ENCODE data around the gene SLC35B2. TPM values are rescaled to one million over a fixed set of nuclear protein-coding genes. Genes with fewer than 3 reads are reported as not detected.

Gene SLC35B2
- total and polyA plus RNA-seq, 10 of the 15 experiments (the other 5 are each of a cell fraction or from before 2014, with no cell fraction given) = 11.3 to 45.4 (median 33.8) TPM

DNA sequence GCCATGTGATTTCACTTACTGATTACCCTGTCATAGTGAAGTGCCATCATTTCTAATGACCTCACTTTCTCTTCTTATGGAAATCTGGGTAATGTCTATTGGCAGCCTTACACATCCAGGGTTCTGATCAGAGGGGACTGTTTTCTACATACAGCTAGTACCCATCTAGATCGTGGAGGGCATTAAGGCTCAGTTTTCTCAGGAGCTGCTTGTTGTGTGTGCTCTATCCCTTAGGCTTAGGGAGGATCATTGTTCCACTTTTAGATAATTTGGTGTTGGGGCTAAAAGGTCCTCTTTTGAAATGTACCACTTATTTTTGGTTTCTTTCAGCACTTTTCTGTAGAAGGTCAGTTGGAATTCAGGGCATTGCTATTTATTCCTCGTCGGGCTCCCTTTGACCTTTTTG, 6.6 kb downstream of the SLC35B2 start:
- Histone ChIP-seq H3K36me3 (ENCODE audit: control insufficient read depth in 2 of 2, insufficient read depth in 2 of 2, low read length in 1 of 2) (peaks cover 39 to 53% of the 10 kb centered on the region in 2 experiments), H3K27me3 (replicated peaks in 1 of 2; ENCODE audit: control insufficient read depth in 2 of 2, insufficient read depth in 2 of 2, low read length in 1 of 2) (no peaks in the 10 kb centered on the region), H3K9ac (ENCODE audit: control insufficient read depth, insufficient read depth, low read length) (no peak overlapping the region), H3K4me2 (ENCODE audit: control insufficient read depth, insufficient read depth) (peak overlapping the region; percentile 66), H4K20me1 (ENCODE audit: control insufficient read depth, insufficient read depth) (peaks cover 11% of the 10 kb centered on the region; the same call in 1 of the 2 replicates), H3K4me3 (peak overlapping the region; percentile 95), H3K27ac (ENCODE audit: control insufficient read depth, insufficient read depth) (no peak overlapping the region), H3K4me1 (ENCODE audit: control insufficient read depth, insufficient read depth, low read length) (peaks cover 14% of the 10 kb centered on the region), H3K79me2 (ENCODE audit: control insufficient read depth, insufficient read depth, low read length) (peaks cover 84% of the 10 kb centered on the region), H3K9me3 (replicated peaks; ENCODE audit: control insufficient read depth, insufficient read depth, low read length) (no peaks in the 10 kb centered on the region), H2AFZ (ENCODE audit: control insufficient read depth, low read depth, low read length) (no peak overlapping the region)
- WGBS (ENCODE audit: insufficient coverage, insufficient replicate concordance, low lambda C conversion rate, missing lambda C conversion rate) = 59% methylated on average over 3 of the region's 3 CpGs
- RAD21 ChIA-PET (ENCODE audit: unreplicated experiment) = interaction anchor here (1.0 to 1.9 kb wide), 3 partner anchors 27 to 81 kb away, joined by 3 to 6 read pairs (median 3); no protein-coding TSS in a partner anchor
- POLR2A ChIA-PET = interaction anchor here (1.3 to 2.0 kb wide), 5 partner anchors 10 to 25 kb away, joined by 3 to 9 read pairs (median 4); no protein-coding TSS in a partner anchor
- in situ Hi-C loops (cut with MboI) (no loop called here), intact Hi-C loops (cut with micrococcal nuclease; ENCODE audit: unreplicated experiment) (no loop called here)
- peak; percentile 9; the same call in 1 of the 2 replicates for TF ChIP-seq ATF7 (IDR thresholded peaks at IDR 0.05; ENCODE audit: low read depth)
- TF ChIP-seq POLR2AphosphoS2 (IDR thresholded peaks at IDR 0.05; ENCODE audit: low read depth, low read length) = peak; percentile 49; the same call in 1 of the 2 replicates
- peak; percentile 44 for TF ChIP-seq POLR2AphosphoS5 (IDR thresholded peaks at IDR 0.05; ENCODE audit: low read length)
- peak; percentile 59; the same call in 1 of the 2 replicates for TF ChIP-seq BACH1 (IDR thresholded peaks at IDR 0.05; ENCODE audit: borderline replicate concordance)
- no peak for TF ChIP-seq ZBED1 (IDR thresholded peaks at IDR 0.05; ENCODE audit: borderline replicate concordance)
- TF ChIP-seq SMAD5 (IDR thresholded peaks at IDR 0.05; ENCODE audit: low read depth) = 0 out of 2 replicates have a peak, but pooled peaks have one; percentile 25
- ATAC-seq = no peak
- no peak for DNase-seq (ENCODE audit: low read depth, low spot score)
- CTCF ChIA-PET = interaction anchor here (1.2 to 3.0 kb wide), 7 partner anchors 9 to 151 kb away, joined by 3 to 14 read pairs (median 6); no protein-coding TSS in a partner anchor
- no TSS peak for BruUV-seq (replicated peaks)
- SMC1A ChIA-PET (ENCODE audit: uncharacterized antibody, unreplicated experiment) = interaction anchor here (1.5 kb wide), 1 partner anchor 26 kb away, joined by 6 read pairs; no protein-coding TSS in a partner anchor
- no peak for FAIRE-seq

All from GM12878 (cell line).